HepG2 (cell line): ENCODE measurements around the gene PIGN. TPM values are rescaled to one million over a fixed set of nuclear protein-coding genes. Genes with fewer than 3 reads are reported as not detected.

Experiments
- ATAC-seq: fragments of 200-7000 bp; cut with Tn5 transposase; 3 replicates; pipeline ENCODE4 v1.9.1; 2020; ENCODE audit warnings: mild to moderate bottlenecking, moderate library complexity
- BruUV-seq: library from RNA; stranded (reverse); fragments of 400-500 nt; replicated peaks from 2 replicates; lab custom pipeline; 2021; lab: Mats Ljungman, UMichigan
- CTCF ChIA-PET: fragments of 300-600 bp; formaldehyde crosslinking; extraction: SDS; loops from one replicate; lab custom pipeline; 2021; ENCODE audit warnings: low total read pairs, inconsistent platforms, low intra/inter-chr PET ratio; lab: Yijun Ruan, JAX
- POLR2A ChIA-PET: fragments of 350-600 bp; sonication (Branson Sonifier 250); formaldehyde crosslinking; loops from one replicate; lab custom pipeline; 2020; ENCODE audit warnings: antibody characterized with exemption, inconsistent platforms; lab: Yijun Ruan, JAX
- DNase-seq: peaks from one replicate; pipeline ENCODE4 v3.0.0-alpha.2; 2015; ENCODE audit warnings: low spot score
- FAIRE-seq: peaks from 3 replicates; lab custom pipeline; 2011; peaks lifted over from hg19 to GRCh38; lab: Jason Lieb, UNC
- H2AFZ ChIP-seq: one replicate; pipeline ENCODE4 v1.6.1; 2011; ENCODE audit warnings: low read length, inconsistent platforms
- H3K27ac ChIP-seq: fragments of 300-600 bp; 3 replicates; pipeline ENCODE4 v1.8.0; 2011; ENCODE audit warnings: mixed run types, mild to moderate bottlenecking, mixed read lengths, low read length, inconsistent platforms; ENCODE audit not compliant: insufficient read depth; ENCODE audit errors: extremely low read length
- H3K27me3 ChIP-seq, 2 experiments: fragments of 200-600 bp in 1 of 2; 2 replicates in 1 of 2; 3 replicates in 1 of 2; pipeline versions ENCODE4 v1.6.0 to v1.8.0; 2011; ENCODE audit warnings: low read length in 2 of 2, mild to moderate bottlenecking in 2 of 2, moderate library complexity in 2 of 2, inconsistent platforms in 1 of 2; ENCODE audit not compliant: insufficient read depth in 2 of 2, control insufficient read depth in 1 of 2
- H3K36me3 ChIP-seq, 2 experiments: fragments of 200-600 bp in 1 of 2; replicated peaks in 1 of 2; 2 replicates in 1 of 2; 3 replicates in 1 of 2; pipeline versions ENCODE4 v1.5.1 to v1.8.0; 2011; ENCODE audit warnings: low read length in 2 of 2, inconsistent platforms in 1 of 2; ENCODE audit not compliant: insufficient read depth in 2 of 2, control insufficient read depth in 1 of 2
- H3K4me1 ChIP-seq: 2 replicates; pipeline ENCODE4 v1.5.1; 2012; ENCODE audit warnings: low read length, inconsistent platforms; ENCODE audit not compliant: insufficient read depth
- H3K4me2 ChIP-seq: 2 replicates; pipeline ENCODE4 v1.6.0; 2011; ENCODE audit warnings: low read depth, low read length, inconsistent platforms
- H3K4me3 ChIP-seq, 3 experiments: fragments of 200-600 bp in 1 of 3; sonication (generic), shearing (Covaris generic) in 1 of 3; replicated peaks in 1 of 3; 2 replicates each; pipeline ENCODE4 v1.5.1; 2011 to 2016; ENCODE audit warnings: low read length in 3 of 3, inconsistent platforms in 2 of 3, low read depth in 2 of 3, mild to moderate bottlenecking in 2 of 3, control low read depth in 1 of 3, mixed read lengths in 1 of 3; ENCODE audit not compliant: insufficient read depth in 1 of 3
- H3K79me2 ChIP-seq: one replicate; pipeline ENCODE4 v1.6.1; 2011; ENCODE audit warnings: low read length, inconsistent platforms; ENCODE audit not compliant: insufficient read depth
- H3K9ac ChIP-seq: 2 replicates; pipeline ENCODE4 v1.6.0; 2011; ENCODE audit warnings: mild to moderate bottlenecking, low read depth, low read length, inconsistent platforms; ENCODE audit not compliant: insufficient read depth
- H3K9me3 ChIP-seq: 2 replicates; pipeline ENCODE4 v1.5.1; 2012; ENCODE audit warnings: mild to moderate bottlenecking, low read length
- H4K20me1 ChIP-seq: 2 replicates; pipeline ENCODE4 v1.6.0; 2011; ENCODE audit warnings: inconsistent platforms, mild to moderate bottlenecking, low read length, moderate library complexity; ENCODE audit not compliant: insufficient read depth
- CBX5 ChIP-seq: sonication (generic); formaldehyde crosslinking; IDR thresholded peaks from 2 replicates; pipeline ENCODE4 v1.4.0; 2020; ENCODE audit warnings: missing genetic modification reagents, borderline replicate concordance
- DMAP1 ChIP-seq: IDR thresholded peaks from 2 replicates; pipeline ENCODE4 v1.6.1; 2016
- MLLT10 ChIP-seq: sonication (generic); formaldehyde crosslinking; IDR thresholded peaks from 2 replicates; pipeline ENCODE4 v1.4.0; 2020; ENCODE audit warnings: missing genetic modification reagents
- MTA1 ChIP-seq: sonication (generic); formaldehyde crosslinking; IDR thresholded peaks from 2 replicates; pipeline ENCODE4 v1.4.0; 2020; ENCODE audit warnings: missing genetic modification reagents, mild to moderate bottlenecking, borderline replicate concordance
- MTF1 ChIP-seq: sonication (generic); formaldehyde crosslinking; IDR thresholded peaks from 2 replicates; pipeline ENCODE4 v1.5.0; 2020; ENCODE audit warnings: missing genetic modification reagents
- TOPORS ChIP-seq: sonication (generic); formaldehyde crosslinking; IDR thresholded peaks from 2 replicates; pipeline ENCODE4 v1.8.0; 2023; ENCODE audit warnings: mild to moderate bottlenecking, missing genetic modification reagents
- YEATS4 ChIP-seq: sonication (generic); formaldehyde crosslinking; IDR thresholded peaks from 2 replicates; pipeline ENCODE4 v1.4.0; 2020; ENCODE audit warnings: missing genetic modification reagents, borderline replicate concordance
- ZNF564 ChIP-seq: sonication (generic); formaldehyde crosslinking; IDR thresholded peaks from 2 replicates; pipeline ENCODE4 v1.8.1; 2023; ENCODE audit warnings: mild to moderate bottlenecking, missing genetic modification reagents
- ZNF879 ChIP-seq: sonication (generic); formaldehyde crosslinking; IDR thresholded peaks from 2 replicates; pipeline ENCODE4 v1.8.1; 2023; ENCODE audit warnings: missing genetic modification reagents
- WGBS: methylation state at CpG from one replicate; pipeline ENCODE4 v1.1.6; 2017; ENCODE audit warnings: low lambda C conversion rate; 5-methylcytosine and 5-hydroxymethylcytosine counted together
- in situ Hi-C: cut with HindIII; loops from 2 replicates; pipeline ENCODE4 v1.10.0; 2017; ENCODE audit warnings: low pct_unique_long_range_greater_than_20kb; ENCODE audit not compliant: extremely low pct_ligation_motif_present
- intact Hi-C: fragments of 100-400 bp; cut with micrococcal nuclease; formaldehyde crosslinking; loops from one replicate; pipeline ENCODE4 v1.10.0; 2022; ENCODE audit not compliant: unreplicated experiment
- polyA plus RNA-seq, 8 experiments: library from polyadenylated mRNA; depleted of rRNA in 3 of 8; stranded (reverse) in 7 of 8; unstranded in 1 of 8; fragments of >200 nt; fragmentation: Illumina TruSeq in 4 of 8; extraction: Trizol in 4 of 8; gene quantifications; 2 replicates each; pipeline versions ENCODE4 v1.2.1 to v1.2.3, GENCODE V29; 2011 to 2016; ENCODE audit warnings: low read depth in 4 of 8, missing spikeins in 1 of 8, mixed read lengths in 1 of 8; ENCODE audit not compliant: insufficient read depth in 1 of 8
- total RNA-seq, 5 experiments: library from RNA; depleted of rRNA; stranded (reverse); fragments of >200 nt; fragmentation: Illumina TruSeq; extraction: Trizol; gene quantifications; 2 replicates each; pipeline ENCODE4 v1.2.3, GENCODE V29; 2016; ENCODE audit warnings: low read depth in 1 of 5
- TF ChIP-seq, protein P1 (sequence below): IDR thresholded peaks from 2 replicates; pipeline ENCODE4 v1.6.1; 2012; ENCODE audit warnings: low read length, improper control_type of control experiment
- TF ChIP-seq, protein P2 (sequence below): sonication (generic); formaldehyde crosslinking; IDR thresholded peaks from 2 replicates; pipeline ENCODE4 v1.9.0; 2021; ENCODE audit warnings: missing genetic modification reagents, borderline replicate concordance
- TF ChIP-seq, protein P3 (sequence below): sonication (generic); formaldehyde crosslinking; conservative IDR thresholded peaks from 2 replicates; pipeline ENCODE4 v1.5.0; 2020; ENCODE audit warnings: missing genetic modification reagents

Gene PIGN
- total and polyA plus RNA-seq, 2 of the 13 experiments (the other 11 are each of a cell fraction or from before 2014, with no cell fraction given), result 15.5 to 33.6 TPM

- no peak for TF ChIP-seq ZNF879 (CRISPR knock-in tag)
Observed at GRCh38 chr18:62109676-62110075, 77.2 kb downstream of the PIGN start (continued).

GRCh38 chr18:62107881-62108280 is 79.0 kb downstream of the PIGN start:
- TF ChIP-seq MTA1 (CRISPR knock-in tag) (no peak), YEATS4 (CRISPR knock-in tag) (no peak), ZNF564 (CRISPR knock-in tag) (no peak), CBX5 (no peak), MTF1 (CRISPR knock-in tag) (no peak), TOPORS (no peak), DMAP1 (CRISPR knock-in tag) (no peak), MLLT10 (no peak)
- TF ChIP-seq, protein P1, sequence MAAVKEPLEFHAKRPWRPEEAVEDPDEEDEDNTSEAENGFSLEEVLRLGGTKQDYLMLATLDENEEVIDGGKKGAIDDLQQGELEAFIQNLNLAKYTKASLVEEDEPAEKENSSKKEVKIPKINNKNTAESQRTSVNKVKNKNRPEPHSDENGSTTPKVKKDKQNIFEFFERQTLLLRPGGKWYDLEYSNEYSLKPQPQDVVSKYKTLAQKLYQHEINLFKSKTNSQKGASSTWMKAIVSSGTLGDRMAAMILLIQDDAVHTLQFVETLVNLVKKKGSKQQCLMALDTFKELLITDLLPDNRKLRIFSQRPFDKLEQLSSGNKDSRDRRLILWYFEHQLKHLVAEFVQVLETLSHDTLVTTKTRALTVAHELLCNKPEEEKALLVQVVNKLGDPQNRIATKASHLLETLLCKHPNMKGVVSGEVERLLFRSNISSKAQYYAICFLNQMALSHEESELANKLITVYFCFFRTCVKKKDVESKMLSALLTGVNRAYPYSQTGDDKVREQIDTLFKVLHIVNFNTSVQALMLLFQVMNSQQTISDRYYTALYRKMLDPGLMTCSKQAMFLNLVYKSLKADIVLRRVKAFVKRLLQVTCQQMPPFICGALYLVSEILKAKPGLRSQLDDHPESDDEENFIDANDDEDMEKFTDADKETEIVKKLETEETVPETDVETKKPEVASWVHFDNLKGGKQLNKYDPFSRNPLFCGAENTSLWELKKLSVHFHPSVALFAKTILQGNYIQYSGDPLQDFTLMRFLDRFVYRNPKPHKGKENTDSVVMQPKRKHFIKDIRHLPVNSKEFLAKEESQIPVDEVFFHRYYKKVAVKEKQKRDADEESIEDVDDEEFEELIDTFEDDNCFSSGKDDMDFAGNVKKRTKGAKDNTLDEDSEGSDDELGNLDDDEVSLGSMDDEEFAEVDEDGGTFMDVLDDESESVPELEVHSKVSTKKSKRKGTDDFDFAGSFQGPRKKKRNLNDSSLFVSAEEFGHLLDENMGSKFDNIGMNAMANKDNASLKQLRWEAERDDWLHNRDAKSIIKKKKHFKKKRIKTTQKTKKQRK, result no peak
- TF ChIP-seq, protein P2, sequence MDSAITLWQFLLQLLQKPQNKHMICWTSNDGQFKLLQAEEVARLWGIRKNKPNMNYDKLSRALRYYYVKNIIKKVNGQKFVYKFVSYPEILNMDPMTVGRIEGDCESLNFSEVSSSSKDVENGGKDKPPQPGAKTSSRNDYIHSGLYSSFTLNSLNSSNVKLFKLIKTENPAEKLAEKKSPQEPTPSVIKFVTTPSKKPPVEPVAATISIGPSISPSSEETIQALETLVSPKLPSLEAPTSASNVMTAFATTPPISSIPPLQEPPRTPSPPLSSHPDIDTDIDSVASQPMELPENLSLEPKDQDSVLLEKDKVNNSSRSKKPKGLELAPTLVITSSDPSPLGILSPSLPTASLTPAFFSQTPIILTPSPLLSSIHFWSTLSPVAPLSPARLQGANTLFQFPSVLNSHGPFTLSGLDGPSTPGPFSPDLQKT (CRISPR knock-in tag), result no peak
- TF ChIP-seq, protein P3, sequence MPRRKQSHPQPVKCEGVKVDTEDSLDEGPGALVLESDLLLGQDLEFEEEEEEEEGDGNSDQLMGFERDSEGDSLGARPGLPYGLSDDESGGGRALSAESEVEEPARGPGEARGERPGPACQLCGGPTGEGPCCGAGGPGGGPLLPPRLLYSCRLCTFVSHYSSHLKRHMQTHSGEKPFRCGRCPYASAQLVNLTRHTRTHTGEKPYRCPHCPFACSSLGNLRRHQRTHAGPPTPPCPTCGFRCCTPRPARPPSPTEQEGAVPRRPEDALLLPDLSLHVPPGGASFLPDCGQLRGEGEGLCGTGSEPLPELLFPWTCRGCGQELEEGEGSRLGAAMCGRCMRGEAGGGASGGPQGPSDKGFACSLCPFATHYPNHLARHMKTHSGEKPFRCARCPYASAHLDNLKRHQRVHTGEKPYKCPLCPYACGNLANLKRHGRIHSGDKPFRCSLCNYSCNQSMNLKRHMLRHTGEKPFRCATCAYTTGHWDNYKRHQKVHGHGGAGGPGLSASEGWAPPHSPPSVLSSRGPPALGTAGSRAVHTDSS, result no peak
- intact Hi-C loops (no loop called here), in situ Hi-C loops (no loop called here)
- Histone ChIP-seq H3K4me1 (no peaks in the 10 kb centered on the region), H2AFZ (no peak overlapping the region), H3K9me3 (no peaks in the 10 kb centered on the region), H3K4me2 (no peak overlapping the region), H3K36me3 (0 out of 5 replicates have a peak, but pooled peaks cover 0 to 3% of the 10 kb centered on the region in 2 experiments), H3K4me3 (no peak overlapping the region), H4K20me1 (no peaks in the 10 kb centered on the region), H3K27me3 (no peaks in the 10 kb centered on the region), H3K79me2 (no peaks in the 10 kb centered on the region), H3K27ac (no peak overlapping the region), H3K9ac (no peak overlapping the region)
- DNase-seq, result no peak
- 98% methylated on average over 1 of the region's 1 CpG for WGBS
- ATAC-seq, result no peak
- no TSS peak for BruUV-seq
- FAIRE-seq, result no peak
- CTCF ChIA-PET, result no interaction called here
- POLR2A ChIA-PET, result no interaction called here
